SIG-M5 (cell line): Measurements from ENCODE around the gene EIF3D.

Experiments used
- DNase-seq: peaks from one replicate; lab custom pipeline; 2025; lab: John Stamatoyannopoulos, UW

Gene EIF3D

GRCh38 chr22:36467042-36467810 lies 61.7 kb downstream of the EIF3D start:
- DNase-seq = no peak

GRCh38 chr22:36466258-36466657 lies 62.7 kb downstream of the EIF3D start:
- DNase-seq = no peak

GRCh38 chr22:36465232-36466021 lies 63.5 kb downstream of the EIF3D start:
- DNase-seq = no peak

- no peak for DNase-seq
These were observed 64.2 kb downstream of the EIF3D start for GRCh38 chr22:36464715-36465231.

- no peak for DNase-seq
These were observed 65.2 kb downstream of the EIF3D start for GRCh38 chr22:36463783-36464184.

- no peak for DNase-seq
These were observed 67.0 kb downstream of the EIF3D start for GRCh38 chr22:36461665-36462649.
